BLaER1 treated with 17β-estradiol and CSF1 and Interleukin-3, amounts not matched to agents 10 nM and 100 nM (cell line): ENCODE data around the gene RPS13.
"Not testable (repeated sequence)": the region's sequence is repeated elsewhere in the genome, so short reads cannot be mapped to it uniquely, and the experiment has no call there.

Experiments used
- H3K27ac ChIP-seq, 11 experiments: shearing (Covaris generic); formaldehyde crosslinking; 2 replicates each; pipeline ENCODE4 v1.8.1; 2022
- H3K27me3 ChIP-seq, 11 experiments: shearing (Covaris generic); formaldehyde crosslinking; 2 replicates each; pipeline ENCODE4 v1.8.1; 2022
- H3K36me3 ChIP-seq, 11 experiments: shearing (Covaris generic); formaldehyde crosslinking; 2 replicates each; pipeline ENCODE4 v1.8.1; 2022
- H3K4me1 ChIP-seq, 10 experiments: shearing (Covaris generic); formaldehyde crosslinking; 2 replicates each; pipeline ENCODE4 v1.8.1; 2022
- H3K4me2 ChIP-seq, 11 experiments: shearing (Covaris generic); formaldehyde crosslinking; 2 replicates each; pipeline ENCODE4 v1.8.1; 2022
- H3K4me3 ChIP-seq, 10 experiments: shearing (Covaris generic); formaldehyde crosslinking; 2 replicates each; pipeline ENCODE4 v1.8.1; 2022
- H3K9ac ChIP-seq, 11 experiments: shearing (Covaris generic); formaldehyde crosslinking; 2 replicates each; pipeline ENCODE4 v1.8.1; 2022
- H3K9me3 ChIP-seq, 11 experiments: shearing (Covaris generic); formaldehyde crosslinking; replicated peaks in 1 of 11; 2 replicates each; pipeline ENCODE4 v1.8.1; 2022
- H4K20me1 ChIP-seq, 11 experiments: shearing (Covaris generic); formaldehyde crosslinking; 2 replicates each; pipeline ENCODE4 v1.8.1; 2022
- Cebpa-rat ChIP-seq, 11 experiments: shearing (Covaris generic); IDR thresholded peaks; 2 replicates each; pipeline ENCODE4 v1.8.1; 2022

RPS13 gene

DNA sequence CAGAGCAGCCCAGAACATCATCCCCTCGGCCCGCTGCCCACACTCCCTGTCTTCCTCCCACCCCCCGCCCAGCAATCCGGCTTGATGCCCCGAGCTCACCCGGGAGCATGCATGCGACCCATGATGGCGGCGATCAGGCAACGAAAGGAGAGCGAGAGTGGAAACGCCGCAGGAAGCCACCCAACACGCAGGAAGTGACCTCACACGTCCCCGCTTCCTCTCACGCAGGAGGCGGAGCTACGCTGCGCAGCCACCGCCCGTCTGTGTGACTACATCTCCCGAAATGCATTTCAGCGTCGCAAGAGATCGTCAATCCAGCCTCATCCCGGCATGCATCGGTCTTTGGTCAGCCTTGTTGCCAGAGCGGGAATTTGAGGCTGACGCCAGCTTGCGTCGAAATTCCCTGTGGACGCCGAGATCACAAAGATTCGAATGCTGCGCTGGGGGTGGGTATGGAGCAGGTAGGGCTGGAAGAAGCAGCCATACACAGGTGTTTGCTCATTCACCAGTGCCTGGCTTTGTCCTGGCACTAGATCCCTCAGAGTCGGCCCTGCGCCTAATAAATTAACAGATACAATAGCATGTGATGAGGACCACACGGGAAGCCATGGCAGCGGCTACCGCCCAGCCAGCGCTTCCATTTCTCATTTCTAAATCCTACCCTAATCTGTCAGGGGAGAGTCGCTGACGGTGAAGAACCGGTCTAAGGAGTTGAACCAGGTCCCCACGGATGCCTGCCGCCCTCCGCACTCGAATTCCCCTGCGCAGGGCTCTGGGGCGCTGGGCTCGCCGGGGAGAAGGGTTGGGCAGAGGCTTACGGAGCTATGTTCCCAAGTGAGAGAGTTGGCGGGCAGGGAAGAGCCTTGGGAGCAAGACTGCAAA, at the start of gene RPS13:
Gene RPS13, minus strand, starts transcription at position 148 of the 882 bp plus-strand sequence. Its CDS starts 26 bp downstream, at position 122.
- Histone ChIP-seq H3K4me2 (peak within 1 kb of the TSS; percentile 88 to 98 (median 96)), H4K20me1 (peaks cover 23 to 44% (median 39%) of the 10 kb centered on the region in 11 experiments; a peak in 21 of 22 replicates), H3K9ac (peak within 1 kb of the TSS; percentile 93 to 100 (median 98)), H3K27me3 (no peaks in the 10 kb centered on the region), H3K4me1 (peaks cover 28 to 54% (median 40%) of the 10 kb centered on the region in 10 experiments), H3K36me3 (peaks cover 34 to 43% (median 41%) of the 10 kb centered on the region in 11 experiments), H3K27ac (peak within 1 kb of the TSS; percentile 90 to 100 (median 97)), H3K4me3 (peak within 1 kb of the TSS; percentile 85 to 99 (median 92)), H3K9me3 (peaks cover 0 to 3% (median 0%) of the 10 kb centered on the region in 11 experiments; a peak in 1 of 22 replicates)
- TF ChIP-seq Cebpa-rat (IDR thresholded peaks at IDR 0.05) = no peak

DNA sequence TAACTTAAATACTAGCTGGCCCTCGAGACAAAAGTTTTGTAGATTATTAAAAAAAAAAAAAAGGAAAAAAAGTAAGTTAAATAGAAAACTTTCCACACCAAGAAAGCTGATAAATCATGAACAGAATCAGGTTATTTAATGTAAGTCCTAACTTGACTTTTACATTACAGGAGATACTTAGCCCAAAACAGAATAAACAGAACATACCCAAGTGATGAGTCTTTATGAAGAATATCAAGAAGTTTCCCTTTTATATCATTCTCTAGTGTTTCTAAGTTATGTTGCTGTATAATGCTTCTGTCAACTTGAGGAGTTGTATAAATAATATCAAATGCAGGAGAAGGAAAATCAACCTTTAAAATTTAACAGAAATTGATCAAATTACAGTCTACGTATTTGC, 44.5 kb upstream of the RPS13 start:
- H3K4me2 ChIP-seq = no peak overlapping the region
- no peak overlapping the region for H3K27ac ChIP-seq
- no peak for TF ChIP-seq Cebpa-rat (IDR thresholded peaks at IDR 0.05)
- no peaks in the 10 kb centered on the region for H4K20me1 ChIP-seq
- no peaks in the 10 kb centered on the region for H3K9me3 ChIP-seq
- no peaks in the 10 kb centered on the region for H3K27me3 ChIP-seq
- H3K4me1 ChIP-seq = no peaks in the 10 kb centered on the region
- peaks cover 37 to 94% (median 62%) of the 10 kb centered on the region in 11 experiments for H3K36me3 ChIP-seq
- no peak overlapping the region for H3K4me3 ChIP-seq
- no peak overlapping the region for H3K9ac ChIP-seq

DNA sequence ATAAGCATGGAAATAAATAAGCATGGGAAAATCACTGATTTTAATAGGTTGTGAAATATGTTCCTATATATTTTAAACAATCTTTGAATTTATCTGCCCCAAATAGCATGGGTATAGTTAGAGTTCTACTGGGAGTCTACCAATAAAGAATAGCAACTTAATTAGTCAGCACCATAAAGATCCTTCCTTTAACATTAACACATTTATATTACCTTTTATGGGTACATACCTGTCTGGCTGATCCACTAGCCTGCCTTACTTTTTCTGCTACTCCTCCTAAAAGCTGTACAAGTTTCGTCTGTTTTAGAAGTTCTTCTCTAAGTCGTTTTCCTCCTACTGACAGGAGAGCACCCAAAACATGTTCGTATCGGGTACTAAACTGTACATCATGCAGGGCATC, 39.8 kb upstream of the RPS13 start:
- no peak overlapping the region for H3K27ac ChIP-seq
- peaks cover 65 to 94% (median 77%) of the 10 kb centered on the region in 11 experiments for H3K36me3 ChIP-seq
- peaks cover 0 to 7% (median 0%) of the 10 kb centered on the region in 10 experiments; a peak in 3 of 20 replicates for H3K4me1 ChIP-seq

DNA sequence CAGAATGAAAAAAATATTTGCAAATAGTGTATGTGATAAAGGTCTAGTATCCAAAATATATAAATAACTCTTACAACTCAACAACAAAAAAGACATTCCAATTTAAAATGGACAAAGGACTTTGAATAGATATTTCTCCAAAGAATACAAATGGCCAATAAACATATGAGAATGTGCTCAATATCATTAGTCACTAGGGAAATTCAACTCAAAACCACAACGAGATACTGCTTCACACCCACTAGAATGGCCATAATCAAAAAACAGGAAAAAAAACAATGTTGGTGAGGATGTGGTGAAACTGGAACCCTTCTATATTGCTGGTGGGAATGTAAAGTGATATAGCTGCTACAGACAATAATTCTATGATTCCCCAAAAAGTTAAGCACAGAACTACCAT, 38.6 kb upstream of the RPS13 start:
- no peaks in the 10 kb centered on the region for H4K20me1 ChIP-seq
- no peak for TF ChIP-seq Cebpa-rat (IDR thresholded peaks at IDR 0.05)
- no peaks in the 10 kb centered on the region for H3K27me3 ChIP-seq
- H3K9me3 ChIP-seq = no peaks in the 10 kb centered on the region
- peaks cover 0 to 7% (median 0%) of the 10 kb centered on the region in 10 experiments; a peak in 3 of 20 replicates for H3K4me1 ChIP-seq
- H3K4me2 ChIP-seq = no peak overlapping the region
- H3K4me3 ChIP-seq = no peak overlapping the region
- peaks cover 70 to 96% (median 84%) of the 10 kb centered on the region in 11 experiments for H3K36me3 ChIP-seq
- no peak overlapping the region for H3K27ac ChIP-seq
- H3K9ac ChIP-seq = no peak overlapping the region

More for the DNA sequence above, 39.8 kb upstream of the RPS13 start:
- no peaks in the 10 kb centered on the region for H3K9me3 ChIP-seq
- no peak overlapping the region for H3K4me2 ChIP-seq
- no peak for TF ChIP-seq Cebpa-rat (IDR thresholded peaks at IDR 0.05)
- no peaks in the 10 kb centered on the region for H3K27me3 ChIP-seq
- no peaks in the 10 kb centered on the region for H4K20me1 ChIP-seq
- no peak overlapping the region for H3K9ac ChIP-seq
- H3K4me3 ChIP-seq = no peak overlapping the region

DNA sequence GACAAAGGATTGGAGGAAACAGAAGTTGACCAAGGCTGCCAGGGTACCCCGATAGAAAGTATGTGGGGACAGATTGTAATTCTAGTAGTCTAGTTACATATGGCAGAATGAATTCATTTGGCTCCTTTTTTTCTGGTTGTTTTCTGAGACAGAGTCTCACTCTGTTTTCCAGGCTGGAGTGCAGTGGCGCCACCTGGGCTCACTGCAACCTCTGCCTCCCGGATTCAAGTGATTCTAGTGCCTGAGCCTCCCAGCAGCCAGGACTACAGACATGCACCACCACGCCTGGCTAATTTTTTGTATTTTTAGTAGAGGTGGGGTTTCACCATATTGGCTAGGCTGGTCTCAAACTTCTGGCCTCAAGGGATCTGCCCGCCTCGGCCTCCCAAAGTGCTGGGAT, 30.3 kb upstream of the RPS13 start:
- H3K4me3 ChIP-seq, H3K9me3 ChIP-seq, H3K9ac ChIP-seq, H3K27me3 ChIP-seq, H4K20me1 ChIP-seq, H3K27ac ChIP-seq, H3K4me2 ChIP-seq, H3K4me1 ChIP-seq: not testable (repeated sequence)
- H3K36me3 ChIP-seq = peaks cover 88 to 100% (median 97%) of the 10 kb centered on the region in 11 experiments

DNA sequence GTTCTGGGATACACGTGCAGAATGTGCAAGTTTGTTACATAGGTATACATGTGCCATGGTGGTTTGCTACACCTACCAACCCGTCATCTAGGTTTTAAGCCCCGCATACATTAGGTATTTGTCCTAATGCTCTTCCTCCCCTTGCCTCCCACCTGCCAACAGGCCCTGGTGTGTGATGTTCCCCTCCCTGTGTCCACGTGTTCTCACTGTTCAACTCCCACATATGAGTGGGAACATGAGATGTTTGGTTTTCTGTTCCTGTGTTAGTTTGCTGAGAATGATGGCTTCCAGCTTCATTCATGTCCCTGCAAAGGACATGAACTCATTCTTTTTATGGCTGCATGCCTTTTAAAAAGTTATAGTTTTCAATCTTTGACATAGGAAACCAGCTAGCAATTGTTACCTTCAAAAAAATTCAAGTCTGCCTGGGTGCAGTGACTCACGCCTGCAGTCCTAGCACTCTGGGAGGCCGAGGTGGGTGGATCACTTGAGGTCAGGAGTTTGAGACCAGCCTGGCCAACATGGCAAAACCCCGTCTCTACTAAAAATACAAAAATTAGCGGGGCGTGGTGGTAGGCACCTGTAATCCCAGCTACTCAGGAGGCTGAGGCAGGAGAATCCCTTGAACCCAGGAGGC, 28.1 kb upstream of the RPS13 start:
- not testable (repeated sequence) for H3K27me3 ChIP-seq, H3K9me3 ChIP-seq, H3K27ac ChIP-seq, H3K4me2 ChIP-seq, H3K9ac ChIP-seq, H4K20me1 ChIP-seq, H3K4me1 ChIP-seq, H3K4me3 ChIP-seq
- peaks cover 78 to 100% (median 91%) of the 10 kb centered on the region in 11 experiments for H3K36me3 ChIP-seq

DNA sequence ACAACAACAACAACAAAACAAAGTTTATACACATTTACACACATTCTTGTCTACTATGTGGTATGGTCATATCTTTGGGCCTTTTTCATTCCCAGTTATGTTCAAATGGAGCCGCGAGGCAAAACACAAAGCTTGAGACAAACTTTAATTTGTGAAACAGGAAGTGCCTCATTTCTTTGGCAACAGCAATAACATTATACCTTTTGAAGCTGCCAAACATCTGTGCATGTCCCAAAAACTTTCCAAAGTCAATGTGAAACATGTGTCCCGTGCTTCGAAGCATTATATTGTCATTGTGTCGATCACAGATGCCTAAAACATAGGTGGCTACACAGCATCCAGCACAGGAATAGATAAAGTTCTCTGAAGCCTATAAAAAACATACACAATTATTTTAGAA, 25.0 kb upstream of the RPS13 start:
- no peak for TF ChIP-seq Cebpa-rat (IDR thresholded peaks at IDR 0.05)
- Histone ChIP-seq H3K36me3 (peaks cover 76 to 93% (median 84%) of the 10 kb centered on the region in 11 experiments), H3K4me2 (no peak overlapping the region), H4K20me1 (no peaks in the 10 kb centered on the region), H3K4me3 (no peak overlapping the region), H3K9ac (no peak overlapping the region), H3K27ac (no peak overlapping the region), H3K27me3 (no peaks in the 10 kb centered on the region), H3K9me3 (peaks cover 0 to 17% (median 0%) of the 10 kb centered on the region in 11 experiments; a peak in 7 of 22 replicates), H3K4me1 (peaks cover 0 to 19% (median 15%) of the 10 kb centered on the region in 10 experiments; a peak in 15 of 20 replicates)

DNA sequence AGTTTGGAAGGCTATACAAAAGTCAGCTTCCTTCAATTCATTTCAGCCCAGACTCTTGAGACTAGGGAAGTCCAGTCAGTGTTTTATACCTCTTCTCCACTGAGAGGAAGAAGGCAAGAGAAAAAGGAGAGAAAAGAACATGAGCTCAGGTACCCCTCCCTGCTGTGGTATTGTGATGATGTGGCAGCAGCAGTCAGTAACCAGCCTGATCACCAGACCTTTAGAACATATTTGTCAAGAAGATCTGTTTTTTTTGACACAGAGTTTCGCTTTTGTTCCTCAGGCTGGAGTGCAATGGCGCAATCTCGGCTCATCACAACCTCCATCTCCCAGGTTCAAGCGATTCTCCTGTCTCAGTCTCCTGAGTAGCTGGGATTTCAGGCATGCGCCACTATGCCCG, 21.2 kb upstream of the RPS13 start:
- H3K4me2 ChIP-seq = peak overlapping the region in 6 of 11 experiments; percentile 59 to 76 (median 64); a peak in 11 of 22 replicates
- H3K4me3 ChIP-seq = no peak overlapping the region
- TF ChIP-seq Cebpa-rat (IDR thresholded peaks at IDR 0.05) = no peak
- H4K20me1 ChIP-seq = no peaks in the 10 kb centered on the region
- no peaks in the 10 kb centered on the region for H3K27me3 ChIP-seq
- H3K9me3 ChIP-seq = peaks cover 0 to 19% (median 0%) of the 10 kb centered on the region in 11 experiments; a peak in 7 of 22 replicates
- H3K36me3 ChIP-seq = peaks cover 74 to 93% (median 85%) of the 10 kb centered on the region in 11 experiments
- H3K27ac ChIP-seq = peak overlapping the region in 9 of 11 experiments; percentile 31 to 69 (median 57); a peak in 17 of 22 replicates
- H3K9ac ChIP-seq = peak overlapping the region in 1 of 11 experiments; percentile 51; a peak in 1 of 22 replicates
- H3K4me1 ChIP-seq = peaks cover 0 to 30% (median 17%) of the 10 kb centered on the region in 10 experiments; a peak in 15 of 20 replicates

DNA sequence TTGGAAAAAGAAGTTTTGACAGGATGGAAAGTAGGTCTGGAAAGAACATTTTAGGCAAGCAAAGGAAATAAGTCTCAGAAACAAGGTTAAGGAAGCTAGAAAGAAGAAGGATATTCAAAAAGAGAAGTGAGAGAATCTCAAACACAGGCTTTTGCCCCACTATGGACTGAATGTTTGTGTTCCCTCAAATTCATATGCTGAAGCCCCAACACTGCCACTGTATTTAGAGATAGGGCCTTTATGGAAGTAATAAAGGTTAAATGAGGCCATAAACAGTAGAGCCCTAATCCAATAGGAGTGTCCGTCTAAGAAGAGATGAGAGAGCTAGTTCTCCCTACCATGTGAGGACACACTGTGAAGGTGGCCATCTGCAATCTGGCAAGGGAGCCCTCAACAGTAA, 20.6 kb upstream of the RPS13 start:
- Histone ChIP-seq H3K9me3 (peaks cover 0 to 19% (median 0%) of the 10 kb centered on the region in 11 experiments; a peak in 7 of 22 replicates), H3K27me3 (no peaks in the 10 kb centered on the region), H3K27ac (peak overlapping the region in 9 of 11 experiments; percentile 31 to 69 (median 57); a peak in 17 of 22 replicates), H3K4me3 (no peak overlapping the region), H4K20me1 (no peaks in the 10 kb centered on the region), H3K9ac (peak overlapping the region in 4 of 11 experiments; percentile 3 to 51 (median 34); a peak in 6 of 22 replicates), H3K4me2 (peak overlapping the region in 6 of 11 experiments; percentile 59 to 76 (median 64); a peak in 13 of 22 replicates), H3K36me3 (peaks cover 74 to 93% (median 84%) of the 10 kb centered on the region in 11 experiments), H3K4me1 (peaks cover 0 to 30% (median 17%) of the 10 kb centered on the region in 10 experiments; a peak in 15 of 20 replicates)
- TF ChIP-seq Cebpa-rat (IDR thresholded peaks at IDR 0.05) = no peak

DNA sequence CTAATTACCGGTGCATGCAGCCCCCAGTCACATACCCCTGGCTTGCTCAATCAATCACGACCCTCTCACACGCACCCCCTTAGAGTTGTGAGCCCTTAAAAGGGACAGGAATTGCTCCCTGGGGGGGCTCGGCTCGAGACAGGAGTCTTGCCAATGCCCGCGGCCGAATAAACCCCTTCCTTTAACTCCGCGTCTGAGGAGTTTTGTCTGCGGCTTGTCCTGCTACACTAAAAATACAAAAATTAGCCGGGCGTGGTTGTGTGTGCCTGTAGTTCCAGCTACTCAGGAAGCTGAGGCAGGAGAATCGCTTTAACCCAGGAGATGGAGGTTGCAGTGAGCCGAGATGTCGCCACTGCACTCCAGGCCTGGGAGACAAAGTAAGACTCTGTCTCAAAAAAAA, 8.5 kb upstream of the RPS13 start:
- H3K27ac ChIP-seq = not testable (repeated sequence)

More for the DNA sequence above, 8.5 kb upstream of the RPS13 start:
- Histone ChIP-seq H3K4me1 (peaks cover 0 to 17% (median 14%) of the 10 kb centered on the region in 10 experiments; a peak in 17 of 20 replicates), H3K36me3 (peaks cover 28 to 56% (median 38%) of the 10 kb centered on the region in 11 experiments)
- H4K20me1 ChIP-seq, H3K27me3 ChIP-seq, H3K9me3 ChIP-seq, H3K4me3 ChIP-seq, H3K9ac ChIP-seq, H3K4me2 ChIP-seq: not testable (repeated sequence)
